Endothelial cell of umbilical vein (primary cell): ENCODE measurements around the gene STAB2. TPM values are rescaled to one million over a fixed set of nuclear protein-coding genes. Genes with fewer than 3 reads are reported as not detected.

ENCODE experiments used
- BruUV-seq: library from RNA; stranded (reverse); fragments of 400-500 nt; replicated peaks from 2 replicates; lab custom pipeline; 2021; lab: Mats Ljungman, UMichigan
- CTCF ChIA-PET: fragments of 300-600, 350-600 bp; sonication (Branson Sonifier 250); formaldehyde crosslinking; loops from one replicate; lab custom pipeline; 2021; ENCODE audit warnings: antibody characterized with exemption, inconsistent platforms; lab: Charles Lee
- POLR2A ChIA-PET: fragments of 300-600, 350-600 bp; sonication (Branson Sonifier 250); formaldehyde crosslinking; loops from one replicate; lab custom pipeline; 2021; ENCODE audit warnings: antibody characterized with exemption, inconsistent platforms; lab: Charles Lee
- DNase-seq: peaks from one replicate; pipeline ENCODE4 v3.0.0-alpha.2; 2011; ENCODE audit warnings: low read depth, low spot score
- FAIRE-seq: peaks from 2 replicates; lab custom pipeline; 2011; peaks lifted over from hg19 to GRCh38; lab: Jason Lieb, UNC
- H2AFZ ChIP-seq: 2 replicates; pipeline ENCODE4 v1.6.0; 2012; ENCODE audit warnings: low read depth, low read length, control low read depth, inconsistent platforms
- H3K27ac ChIP-seq: 2 replicates; pipeline ENCODE4 v1.5.1; 2011; ENCODE audit warnings: low read depth, mild to moderate bottlenecking, control low read depth, low read length, moderate library complexity; ENCODE audit not compliant: insufficient read depth
- H3K27me3 ChIP-seq, 2 experiments: 2 replicates each; pipeline versions ENCODE4 v1.6.0 to v1.6.1; 2011; ENCODE audit warnings: low read length in 2 of 2, mixed read lengths in 1 of 2; ENCODE audit not compliant: control insufficient read depth in 2 of 2, insufficient read depth in 2 of 2
- H3K36me3 ChIP-seq, 2 experiments: 2 replicates in 1 of 2; 3 replicates in 1 of 2; pipeline ENCODE4 v1.5.1; 2011; ENCODE audit warnings: low read length in 2 of 2, mild to moderate bottlenecking in 1 of 2, moderate library complexity in 1 of 2; ENCODE audit not compliant: control insufficient read depth in 2 of 2, insufficient read depth in 2 of 2; ENCODE audit errors: extremely low read depth in 1 of 2
- H3K4me1 ChIP-seq: 3 replicates; pipeline ENCODE4 v1.5.1; 2011; ENCODE audit warnings: mild to moderate bottlenecking, low read length; ENCODE audit not compliant: control insufficient read depth, insufficient read depth; ENCODE audit errors: extremely low read depth
- H3K4me2 ChIP-seq: 2 replicates; pipeline ENCODE4 v1.6.1; 2011; ENCODE audit warnings: low read length, control low read depth, mixed read lengths; ENCODE audit not compliant: insufficient read depth
- H3K4me3 ChIP-seq, 3 experiments: fragments of 200-600 bp in 1 of 3; sonication (generic), shearing (Covaris generic) in 1 of 3; replicated peaks in 1 of 3; 2 replicates each; pipeline ENCODE4 v1.5.1; 2011 to 2016; ENCODE audit warnings: control low read depth in 3 of 3, low read length in 3 of 3, mild to moderate bottlenecking in 2 of 3, inconsistent platforms in 1 of 3, low read depth in 1 of 3, moderate library complexity in 1 of 3; ENCODE audit not compliant: insufficient read depth in 1 of 3
- H3K79me2 ChIP-seq: 2 replicates; pipeline ENCODE4 v1.6.0; 2012; ENCODE audit warnings: low read length, inconsistent platforms; ENCODE audit not compliant: control insufficient read depth, insufficient read depth
- H3K9ac ChIP-seq: replicated peaks from 2 replicates; pipeline ENCODE3; 2011; ENCODE audit warnings: low read length, control low read depth; ENCODE audit not compliant: insufficient read depth; ENCODE audit errors: extremely low read depth
- H3K9me1 ChIP-seq: replicated peaks from 3 replicates; pipeline ENCODE4 v1.6.0; 2011; ENCODE audit warnings: mild to moderate bottlenecking, low read length; ENCODE audit not compliant: control insufficient read depth, insufficient read depth; ENCODE audit errors: extremely low read depth
- H3K9me3 ChIP-seq: replicated peaks from 2 replicates; pipeline ENCODE4 v1.5.1; 2012; ENCODE audit warnings: low read length, inconsistent platforms; ENCODE audit not compliant: control insufficient read depth, insufficient read depth
- H4K20me1 ChIP-seq: replicated peaks from 2 replicates; pipeline ENCODE3; 2011; ENCODE audit warnings: mild to moderate bottlenecking, low read length; ENCODE audit not compliant: control insufficient read depth, insufficient read depth; ENCODE audit errors: extremely low read depth
- CTCF ChIP-seq, 2 donors: IDR thresholded peaks; 1 replicate in 1 of 2; 2 replicates in 1 of 2; pipeline ENCODE4 v1.5.1; 2011; ENCODE audit warnings: low read length in 2 of 2, mild to moderate bottlenecking in 2 of 2, moderate library complexity in 2 of 2, control low read depth in 1 of 2, inconsistent platforms in 1 of 2, low read depth in 1 of 2; ENCODE audit not compliant: insufficient read depth in 1 of 2; ENCODE audit errors: extremely low read depth in 1 of 2
- FOS ChIP-seq: IDR thresholded peaks from 2 replicates; pipeline ENCODE4 v1.6.1; 2011; ENCODE audit warnings: mild to moderate bottlenecking, low read length, moderate library complexity, borderline replicate concordance; ENCODE audit not compliant: insufficient read depth
- MAX ChIP-seq: IDR thresholded peaks from 2 replicates; pipeline ENCODE4 v1.6.1; 2011; ENCODE audit not compliant: insufficient read depth, insufficient read length
- MYC ChIP-seq: IDR thresholded peaks from one replicate; pipeline ENCODE4 v1.6.1; 2011; ENCODE audit warnings: mild to moderate bottlenecking, low read depth, low read length
- POLR2A ChIP-seq: IDR thresholded peaks from 2 replicates; pipeline ENCODE4 v1.6.1; 2012; ENCODE audit warnings: low read depth, mild to moderate bottlenecking, control low read depth, low read length
- POLR2AphosphoS5 ChIP-seq: IDR thresholded peaks from 2 replicates; pipeline ENCODE4 v1.6.1; 2012; ENCODE audit warnings: low read depth, mild to moderate bottlenecking, control low read depth, low read length, moderate library complexity; ENCODE audit not compliant: insufficient read depth
- dilution Hi-C: fragments of 300-500 bp; cut with MboI; formaldehyde crosslinking; loops from one replicate; pipeline ENCODE4 v1.15.0; 2019; ENCODE audit warnings: low sequenced_read_pairs; ENCODE audit not compliant: extremely low pct_ligation_motif_present
- intact Hi-C: fragments of 100-400 bp; cut with micrococcal nuclease; formaldehyde crosslinking; loops from one replicate; pipeline ENCODE4 v1.10.0; 2022
- polyA plus RNA-seq, 4 experiments: library from polyadenylated mRNA; depleted of rRNA in 3 of 4; stranded (reverse) in 3 of 4; unstranded in 1 of 4; fragments of >200 nt; gene quantifications; 2 replicates each; pipeline versions ENCODE4 v1.2.1 to v1.2.3, GENCODE V29; 2011 to 2012; ENCODE audit warnings: missing spikeins in 1 of 4
- total RNA-seq: library from RNA; stranded (reverse); gene quantifications from 2 replicates; pipeline ENCODE4 v1.2.3, GENCODE V29; 2021

Gene STAB2
- total and polyA plus RNA-seq, 2 donors (not counting 3 experiments of a cell fraction or from before 2014, with no cell fraction given), result 0.01 TPM; not detected in 1

- H3K27ac ChIP-seq, result no peak overlapping the region
- dilution Hi-C loops, result no loop called here
- TF ChIP-seq FOS (no peak), POLR2AphosphoS5 (no peak), POLR2A (no peak), MAX (no peak), MYC (no peak), CTCF (IDR thresholded peaks at IDR 0.05; ENCODE audit: extremely low read depth in 1 of 2, insufficient read depth in 1 of 2, low read depth in 1 of 2, low read length in 2 of 2) (peak in 1 of 2 donors; percentile 6)
- no peaks in the 10 kb centered on the region for H3K9me1 ChIP-seq
- H3K79me2 ChIP-seq, result no peaks in the 10 kb centered on the region
- no peak overlapping the region for H2AFZ ChIP-seq
- FAIRE-seq, result no peak
- no peaks in the 10 kb centered on the region for H3K27me3 ChIP-seq
- no peaks in the 10 kb centered on the region for H4K20me1 ChIP-seq
- peaks cover 3% of the 10 kb centered on the region for H3K4me1 ChIP-seq
- ChIA-PET POLR2A (no interaction called here), CTCF (no interaction called here)
- intact Hi-C loops, result no loop called here
- peak; percentile 66 for DNase-seq
- H3K36me3 ChIP-seq, result no peaks in the 10 kb centered on the region
- no TSS peak for BruUV-seq
- no peak overlapping the region for H3K9ac ChIP-seq
- H3K4me3 ChIP-seq, result no peak overlapping the region
- H3K4me2 ChIP-seq, result no peak overlapping the region
- no peaks in the 10 kb centered on the region for H3K9me3 ChIP-seq
Measured at GRCh38 chr12:103626498-103626897, 39.4 kb downstream of the STAB2 start.
